HepG2 (cell line): ENCODE data around the gene LHX5. TPM values are rescaled to one million over a fixed set of nuclear protein-coding genes. Genes with fewer than 3 reads are reported as not detected.

Source experiments
- ERF ChIP-seq: IDR thresholded peaks from 2 replicates; pipeline ENCODE4 v1.6.1; 2018; ENCODE audit warnings: missing biosample characterization, missing genetic modification reagents
- ETV6 ChIP-seq: sonication (generic); formaldehyde crosslinking; conservative IDR thresholded peaks from 2 replicates; pipeline ENCODE4 v1.4.0; 2020; ENCODE audit warnings: missing genetic modification reagents
- HNF1A ChIP-seq, 2 experiments: sonication (generic) in 1 of 2; formaldehyde crosslinking in 1 of 2; IDR thresholded peaks; 2 replicates each; pipeline versions ENCODE4 v1.4.0 to v1.6.1; 2016 to 2020; ENCODE audit warnings: borderline replicate concordance in 1 of 2, low read depth in 1 of 2, mild to moderate bottlenecking in 1 of 2, missing genetic modification reagents in 1 of 2
- HNF4A ChIP-seq: sonication (generic); formaldehyde crosslinking; IDR thresholded peaks from 2 replicates; pipeline ENCODE4 v1.4.0; 2020; ENCODE audit warnings: missing genetic modification reagents
- JUN ChIP-seq: sonication (generic); formaldehyde crosslinking; IDR thresholded peaks from 2 replicates; pipeline ENCODE4 v1.4.0; 2020; ENCODE audit warnings: mild to moderate bottlenecking, missing genetic modification reagents
- KLF15 ChIP-seq: sonication (generic); formaldehyde crosslinking; IDR thresholded peaks from 2 replicates; pipeline ENCODE4 v1.8.1; 2023; ENCODE audit warnings: borderline replicate concordance, mild to moderate bottlenecking, inconsistent platforms, missing genetic modification reagents, mixed read lengths
- MXD3 ChIP-seq: IDR thresholded peaks from 2 replicates; pipeline ENCODE4 v1.6.1; 2016; ENCODE audit warnings: mild to moderate bottlenecking, missing biosample characterization, missing genetic modification reagents
- ONECUT2 ChIP-seq: sonication (generic); formaldehyde crosslinking; IDR thresholded peaks from 2 replicates; pipeline ENCODE4 v1.4.0; 2020; ENCODE audit warnings: missing genetic modification reagents
- POLR2AphosphoS2 ChIP-seq: IDR thresholded peaks from 2 replicates; pipeline ENCODE4 v1.6.1; 2011; ENCODE audit warnings: low read depth, low read length, improper control_type of control experiment
- RARA ChIP-seq: IDR thresholded peaks from 2 replicates; pipeline ENCODE4 v1.6.1; 2016; ENCODE audit warnings: missing genetic modification reagents, missing compliant biosample characterization
- YEATS4 ChIP-seq: sonication (generic); formaldehyde crosslinking; IDR thresholded peaks from 2 replicates; pipeline ENCODE4 v1.4.0; 2020; ENCODE audit warnings: missing genetic modification reagents, borderline replicate concordance
- ZBTB14 ChIP-seq: sonication (generic); formaldehyde crosslinking; IDR thresholded peaks from 2 replicates; pipeline ENCODE4 v1.4.0; 2020; ENCODE audit warnings: missing genetic modification reagents
- ZBTB26 ChIP-seq: IDR thresholded peaks from 2 replicates; pipeline ENCODE4 v1.6.1; 2016; ENCODE audit warnings: missing compliant biosample characterization, missing genetic modification reagents, borderline replicate concordance
- ZNF142 ChIP-seq: sonication (generic); formaldehyde crosslinking; IDR thresholded peaks from 2 replicates; pipeline ENCODE4 v1.4.0; 2020; ENCODE audit warnings: missing genetic modification reagents
- polyA plus RNA-seq, 8 experiments: library from polyadenylated mRNA; depleted of rRNA in 3 of 8; stranded (reverse) in 7 of 8; unstranded in 1 of 8; fragments of >200 nt; fragmentation: Illumina TruSeq in 4 of 8; extraction: Trizol in 4 of 8; gene quantifications; 2 replicates each; pipeline versions ENCODE4 v1.2.1 to v1.2.3, GENCODE V29; 2011 to 2016; ENCODE audit warnings: low read depth in 4 of 8, missing spikeins in 1 of 8, mixed read lengths in 1 of 8; ENCODE audit not compliant: insufficient read depth in 1 of 8
- total RNA-seq, 5 experiments: library from RNA; depleted of rRNA; stranded (reverse); fragments of >200 nt; fragmentation: Illumina TruSeq; extraction: Trizol; gene quantifications; 2 replicates each; pipeline ENCODE4 v1.2.3, GENCODE V29; 2016; ENCODE audit warnings: low read depth in 1 of 5

The LHX5 gene
- total and polyA plus RNA-seq, 2 of the 13 experiments (the other 11 are each of a cell fraction or from before 2014, with no cell fraction given) = not detected

- TF ChIP-seq ZNF142 (peak; percentile 44; the same call in 1 of the 2 replicates), ZBTB26 (CRISPR knock-in tag) (0 out of 2 replicates have a peak, but pooled peaks have one; percentile 44), ONECUT2 (CRISPR knock-in tag) (0 out of 2 replicates have a peak, but pooled peaks have one; percentile 41), KLF15 (CRISPR knock-in tag) (peak; percentile 73; the same call in 1 of the 2 replicates), MXD3 (CRISPR knock-in tag) (peak; percentile 75; the same call in 1 of the 2 replicates), HNF1A (IDR thresholded peaks at IDR 0.05; ENCODE audit: low read depth) (no peak), HNF1A (CRISPR knock-in tag; IDR thresholded peaks at IDR 0.05; ENCODE audit: borderline replicate concordance) (no peak), HNF4A (CRISPR knock-in tag) (peak; percentile 47; the same call in 1 of the 2 replicates), JUN (CRISPR knock-in tag) (no peak), ETV6 (CRISPR knock-in tag) (peak; percentile 86; the same call in 1 of the 2 replicates), ZBTB14 (CRISPR knock-in tag) (no peak), POLR2AphosphoS2 (no peak), YEATS4 (CRISPR knock-in tag) (peak; percentile 39; the same call in 1 of the 2 replicates), ERF (CRISPR knock-in tag) (peak; percentile 69; the same call in 1 of the 2 replicates), RARA (CRISPR knock-in tag) (peak; percentile 42; the same call in 1 of the 2 replicates)
Observed at GRCh38 chr12:113479590-113480335, 8.1 kb upstream of the LHX5 start (continued).
